Right cardiac atrium (tissue), 5 donors: ENCODE measurements around the gene CFI. TPM values are rescaled to one million over a fixed set of nuclear protein-coding genes. Genes with fewer than 3 reads are reported as not detected.

Experiments
- ATAC-seq, 2 donors: fragments of 200-7000 bp; cut with Tn5 transposase; one replicate each; pipeline versions ENCODE4 v1.8.0 to v1.9.1; 2020; ENCODE audit warnings: moderate library complexity in 2 of 2, mild to moderate bottlenecking in 1 of 2
- DNase-seq, 3 donors: peaks; one replicate each; pipeline ENCODE4 v3.0.0-alpha.2; 2020
- H3K27ac ChIP-seq: one replicate; pipeline ENCODE4 v1.5.1; 2013; ENCODE audit warnings: mild to moderate bottlenecking, low read length, control low read depth, moderate library complexity
- H3K27me3 ChIP-seq: one replicate; pipeline ENCODE4 v1.6.1; 2013; ENCODE audit not compliant: control insufficient read depth, insufficient read depth
- H3K4me1 ChIP-seq: one replicate; pipeline ENCODE4 v1.6.1; 2013; ENCODE audit warnings: low read length; ENCODE audit not compliant: control insufficient read depth, insufficient read depth
- H3K4me3 ChIP-seq: one replicate; pipeline ENCODE4 v1.5.1; 2013; ENCODE audit warnings: low read length, control low read depth
- H3K9me3 ChIP-seq: one replicate; pipeline ENCODE4 v1.6.1; 2013; ENCODE audit warnings: low read length; ENCODE audit not compliant: control insufficient read depth
- WGBS: extraction: QIAGEN DNeasy Blood & Tissue Kit; methylation state at CpG from one replicate; pipeline ENCODE4 v1.1.7; 2013; 5-methylcytosine and 5-hydroxymethylcytosine counted together
- intact Hi-C, 4 donors: fragments of 100-400 bp; cut with DNase I; formaldehyde crosslinking; loops; one replicate each; pipeline versions ENCODE4 v1.11.0 to v1.14.0; 2022 to 2023
- polyA plus RNA-seq: library from polyadenylated mRNA; stranded (reverse); fragments of 200-250 nt; gene quantifications from one replicate; pipeline ENCODE4 v1.2.3, GENCODE V29; 2013
- total RNA-seq, 4 donors: library from RNA; stranded (reverse); fragmentation: NEBNext Ultra II Directional; extraction: Animal tissue kit (Norgen Biotek cat#: 25700); gene quantifications; one replicate each; pipeline ENCODE4 v1.2.1, GENCODE V29; 2021
- donor health status: healthy with polysubstance abuse.
- donor health status: DM: no; HTN: yes; CAD: no.
- donor health status: DM: no; HTN: no; CAD: no.
- donor health status: DM: no; HTN: yes; CAD: no; lungs with severe emphysema.
- donor health status: DM: yes; HTN: yes; CAD: no.

CFI gene
- total and polyA plus RNA-seq, 5 donors = 14.8 to 19.5 (median 18.4) TPM

- ATAC-seq (no peak), DNase-seq (no peak)
- no peaks in the 10 kb centered on the region for H3K9me3 ChIP-seq
- H3K4me3 ChIP-seq = no peak overlapping the region
- 90% methylated on average over 4 of the region's 4 CpGs for WGBS
- H3K27ac ChIP-seq = no peak overlapping the region
- intact Hi-C loops = no loop called here
- H3K4me1 ChIP-seq = no peaks in the 10 kb centered on the region
- no peaks in the 10 kb centered on the region for H3K27me3 ChIP-seq
Observed at GRCh38 chr4:109750652-109751244, 51.1 kb downstream of the CFI start.

GRCh38 chr4:109749388-109750082 is 52.3 kb downstream of the CFI start:
- 71% methylated on average over 7 of the region's 7 CpGs for WGBS
- H3K4me1 ChIP-seq = no peaks in the 10 kb centered on the region
- no peaks in the 10 kb centered on the region for H3K9me3 ChIP-seq
- H3K27me3 ChIP-seq = no peaks in the 10 kb centered on the region
- DNase-seq = no peak
- intact Hi-C loops = no loop called here
- H3K27ac ChIP-seq = no peak overlapping the region
- no peak for ATAC-seq
- no peak overlapping the region for H3K4me3 ChIP-seq

GRCh38 chr4:109748114-109748513 is 53.7 kb downstream of the CFI start:
- no peaks in the 10 kb centered on the region for H3K4me1 ChIP-seq
- DNase-seq = no peak
- H3K4me3 ChIP-seq = no peak overlapping the region
- 90% methylated on average over 1 of the region's 1 CpG for WGBS
- H3K9me3 ChIP-seq = no peaks in the 10 kb centered on the region
- ATAC-seq = no peak
- intact Hi-C loops = no loop called here
- no peak overlapping the region for H3K27ac ChIP-seq
- no peaks in the 10 kb centered on the region for H3K27me3 ChIP-seq

GRCh38 chr4:109746728-109747127 is 55.1 kb downstream of the CFI start:
- H3K4me1 ChIP-seq = no peaks in the 10 kb centered on the region
- H3K4me3 ChIP-seq = no peak overlapping the region
- WGBS = 76% methylated on average over 2 of the region's 2 CpGs
- ATAC-seq = no peak
- H3K27ac ChIP-seq = no peak overlapping the region
- no peaks in the 10 kb centered on the region for H3K27me3 ChIP-seq
- intact Hi-C loops = no loop called here
- no peak for DNase-seq
- H3K9me3 ChIP-seq = no peaks in the 10 kb centered on the region

- intact Hi-C loops = no loop called here
- Histone ChIP-seq H3K9me3 (no peaks in the 10 kb centered on the region), H3K4me3 (no peak overlapping the region), H3K27ac (no peak overlapping the region), H3K27me3 (no peaks in the 10 kb centered on the region), H3K4me1 (no peaks in the 10 kb centered on the region)
- no peak for DNase-seq
- no peak for ATAC-seq
Observed at GRCh38 chr4:109745830-109746229, 56.0 kb downstream of the CFI start.

GRCh38 chr4:109739547-109739946 is 62.3 kb downstream of the CFI start:
- WGBS = 74% methylated on average over 3 of the region's 3 CpGs
- no peaks in the 10 kb centered on the region for H3K9me3 ChIP-seq
- no peak for DNase-seq
- no peak for ATAC-seq
- H3K4me3 ChIP-seq = no peak overlapping the region
- no peaks in the 10 kb centered on the region for H3K27me3 ChIP-seq
- intact Hi-C loops = no loop called here
- H3K4me1 ChIP-seq = peaks cover 2% of the 10 kb centered on the region
- no peak overlapping the region for H3K27ac ChIP-seq

GRCh38 chr4:109738104-109738872 is 63.5 kb downstream of the CFI start:
- Histone ChIP-seq H3K27me3 (no peaks in the 10 kb centered on the region), H3K4me1 (peaks cover 2% of the 10 kb centered on the region), H3K27ac (no peak overlapping the region), H3K9me3 (no peaks in the 10 kb centered on the region), H3K4me3 (no peak overlapping the region)
- intact Hi-C loops = no loop called here
- 83% methylated on average over 10 of the region's 10 CpGs for WGBS
- no peak for DNase-seq
- ATAC-seq = no peak

- Histone ChIP-seq H3K4me1 (peaks cover 2% of the 10 kb centered on the region), H3K27ac (no peak overlapping the region), H3K4me3 (no peak overlapping the region), H3K27me3 (no peaks in the 10 kb centered on the region), H3K9me3 (no peaks in the 10 kb centered on the region)
- DNase-seq (no peak), ATAC-seq (no peak)
- 66% methylated on average over 7 of the region's 7 CpGs for WGBS
- intact Hi-C loops = no loop called here
Observed at GRCh38 chr4:109735566-109736365, 66.0 kb downstream of the CFI start.

- no peaks in the 10 kb centered on the region for H3K27me3 ChIP-seq
- intact Hi-C loops = no loop called here
- no peak for ATAC-seq
Observed at GRCh38 chr4:109733728-109734127, 68.1 kb downstream of the CFI start.

GRCh38 chr4:109730619-109731545 is 70.9 kb downstream of the CFI start:
- peak overlapping the region; percentile 68 for H3K4me3 ChIP-seq
- H3K4me1 ChIP-seq = no peaks in the 10 kb centered on the region
- intact Hi-C loops = no loop called here
- DNase-seq (peak in 1 of 3 donors; percentile 83), ATAC-seq (no peak)
- H3K27me3 ChIP-seq = no peaks in the 10 kb centered on the region
- H3K27ac ChIP-seq = peak overlapping the region; percentile 81
- H3K9me3 ChIP-seq = no peaks in the 10 kb centered on the region
- WGBS = 53% methylated on average over 21 of the region's 21 CpGs

More at GRCh38 chr4:109733728-109734127, 68.1 kb downstream of the CFI start:
- DNase-seq = peak in 1 of 3 donors; percentile 29
- Histone ChIP-seq H3K4me3 (no peak overlapping the region), H3K9me3 (no peaks in the 10 kb centered on the region), H3K4me1 (peaks cover 2% of the 10 kb centered on the region), H3K27ac (no peak overlapping the region)
- 90% methylated on average over 5 of the region's 5 CpGs for WGBS
